Measurements from ENCODE around the gene MRPL33. TPM values are rescaled to one million over a fixed set of nuclear protein-coding genes. Genes with fewer than 3 reads are reported as not detected.
A peak's percentile ranks its signal among the peaks of the same experiment; 100 is the strongest.

Gene MRPL33
- total RNA-seq, 1 experiment from 2014 or later: 66.8 TPM

DNA sequence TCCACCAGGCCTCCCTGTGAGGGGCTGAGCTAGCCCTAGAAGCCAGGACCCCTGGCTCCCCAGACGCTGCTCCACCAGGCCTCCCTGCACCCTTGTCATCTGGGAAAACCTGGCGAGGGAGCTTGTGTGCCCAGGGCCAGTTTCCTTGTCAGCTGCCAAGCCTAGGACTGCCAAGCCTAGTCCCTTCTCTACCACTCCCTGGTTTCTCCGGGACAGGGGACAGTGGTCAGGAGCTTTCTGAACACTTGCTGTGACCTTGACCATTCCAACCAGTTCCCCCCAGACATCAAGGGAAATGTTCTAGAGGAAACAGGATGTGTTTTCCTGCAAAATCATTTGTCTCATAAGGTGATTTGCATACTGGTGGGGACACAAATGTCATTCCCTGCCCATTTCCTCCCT is 41.3 kb upstream of the MRPL33 start:
- H4K5ac ChIP-seq (ENCODE audit: insufficient read length, low read depth, low read length): no peak overlapping the region

More for the DNA sequence above, 41.3 kb upstream of the MRPL33 start:
- Histone ChIP-seq H3K23ac (ENCODE audit: insufficient read length, low read depth, low read length) (no peak overlapping the region), H2BK120ac (ENCODE audit: low read depth, low read length, poor library complexity, severe bottlenecking) (no peak overlapping the region), H2BK5ac (ENCODE audit: insufficient read length, low read length) (no peak overlapping the region), H2BK12ac (ENCODE audit: insufficient read length, low read depth, low read length) (no peak overlapping the region), H2AK5ac (ENCODE audit: insufficient read length, low read length) (no peak overlapping the region), H3K9ac (ENCODE audit: extremely low read depth, insufficient read length, low read length) (no peak overlapping the region), H3K18ac (ENCODE audit: insufficient read length, low read depth, low read length) (no peak overlapping the region), H3K9me3 (ENCODE audit: control insufficient read depth, low read depth, low read length) (no peaks in the 10 kb centered on the region), H4K20me1 (ENCODE audit: control insufficient read depth, insufficient read depth, insufficient read length) (no peaks in the 10 kb centered on the region), H3K27me3 (ENCODE audit: insufficient read depth, low read length) (no peaks in the 10 kb centered on the region; the same call in 1 of the 2 replicates), H3K79me1 (ENCODE audit: insufficient read depth, low read depth, low read length, poor library complexity, severe bottlenecking) (no peaks in the 10 kb centered on the region), H3K23me2 (ENCODE audit: insufficient read length, low read depth, low read length, poor library complexity, severe bottlenecking) (peaks cover 4% of the 10 kb centered on the region), H3K27ac (ENCODE audit: insufficient read length, low read depth, low read length) (no peak overlapping the region), H4K91ac (ENCODE audit: insufficient read length, low read depth, low read length) (no peak overlapping the region), H3T11ph (ENCODE audit: low read length) (no peak overlapping the region), H3K14ac (ENCODE audit: insufficient read depth, low read length) (no peak overlapping the region), H3K4ac (ENCODE audit: low read depth, low read length) (no peak overlapping the region), H2AFZ (ENCODE audit: low read length) (no peak overlapping the region), H3K56ac (ENCODE audit: insufficient read length, low read depth, low read length) (no peak overlapping the region), H2BK15ac (ENCODE audit: low read depth, low read length) (no peak overlapping the region), H3K79me2 (ENCODE audit: insufficient read depth, low read length) (no peaks in the 10 kb centered on the region), H3K4me2 (ENCODE audit: insufficient read depth, insufficient read length, low read length) (no peak overlapping the region), H3K4me1 (ENCODE audit: insufficient read depth, low read length) (no peaks in the 10 kb centered on the region; the same call in 1 of the 2 replicates), H2BK20ac (ENCODE audit: low read depth, low read length, poor library complexity, severe bottlenecking) (no peak overlapping the region), H4K8ac (replicated peaks; ENCODE audit: insufficient read length, low read depth, low read length) (no peak overlapping the region)
- peak overlapping the region in 1 of 3 experiments; percentile 76; a peak in 1 of 7 replicates for H3K27ac Mint-ChIP-seq
- WGBS (ENCODE audit: extremely low coverage, insufficient read length, low lambda C conversion rate): no CpG with 5 or more reads among the region's 3 CpGs
- no peaks in the 10 kb centered on the region for H3K36me3 Mint-ChIP-seq (ENCODE audit: insufficient read depth in 1 of 3, low read depth in 3 of 3)
- DNase-seq: no peak
- H3K9me3 Mint-ChIP-seq: no peaks in the 10 kb centered on the region
- no peaks in the 10 kb centered on the region for H3K27me3 Mint-ChIP-seq (ENCODE audit: low read depth)
- peaks cover 8 to 9% of the 10 kb centered on the region in 2 experiments for H3K4me1 Mint-ChIP-seq
- TF ChIP-seq, protein P1, sequence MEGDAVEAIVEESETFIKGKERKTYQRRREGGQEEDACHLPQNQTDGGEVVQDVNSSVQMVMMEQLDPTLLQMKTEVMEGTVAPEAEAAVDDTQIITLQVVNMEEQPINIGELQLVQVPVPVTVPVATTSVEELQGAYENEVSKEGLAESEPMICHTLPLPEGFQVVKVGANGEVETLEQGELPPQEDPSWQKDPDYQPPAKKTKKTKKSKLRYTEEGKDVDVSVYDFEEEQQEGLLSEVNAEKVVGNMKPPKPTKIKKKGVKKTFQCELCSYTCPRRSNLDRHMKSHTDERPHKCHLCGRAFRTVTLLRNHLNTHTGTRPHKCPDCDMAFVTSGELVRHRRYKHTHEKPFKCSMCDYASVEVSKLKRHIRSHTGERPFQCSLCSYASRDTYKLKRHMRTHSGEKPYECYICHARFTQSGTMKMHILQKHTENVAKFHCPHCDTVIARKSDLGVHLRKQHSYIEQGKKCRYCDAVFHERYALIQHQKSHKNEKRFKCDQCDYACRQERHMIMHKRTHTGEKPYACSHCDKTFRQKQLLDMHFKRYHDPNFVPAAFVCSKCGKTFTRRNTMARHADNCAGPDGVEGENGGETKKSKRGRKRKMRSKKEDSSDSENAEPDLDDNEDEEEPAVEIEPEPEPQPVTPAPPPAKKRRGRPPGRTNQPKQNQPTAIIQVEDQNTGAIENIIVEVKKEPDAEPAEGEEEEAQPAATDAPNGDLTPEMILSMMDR (conservative IDR thresholded peaks at IDR 0.05): no peak
- H3K4me3 Mint-ChIP-seq: no peak overlapping the region

Data from H9 (cell line).